Jurkat, Clone E6-1 (cell line): Measurements from ENCODE around the gene PIAS1. TPM values are rescaled to one million over a fixed set of nuclear protein-coding genes. Genes with fewer than 3 reads are reported as not detected.
"Not testable (repeated sequence)": the region's sequence is repeated elsewhere in the genome, so short reads cannot be mapped to it uniquely, and the experiment has no call there.

Experiments
- DNase-seq: peaks from one replicate; pipeline ENCODE4 v3.0.0-alpha.2; 2011; ENCODE audit warnings: low read depth, low spot score
- H3K4me3 ChIP-seq: 2 replicates; pipeline ENCODE4 v1.5.1; 2011; ENCODE audit warnings: mild to moderate bottlenecking, low read length, control low read depth, moderate library complexity
- polyA plus RNA-seq: library from polyadenylated mRNA; unstranded; fragments of >200 nt; gene quantifications from one replicate; pipeline ENCODE4 v1.2.1, GENCODE V29; 2012; ENCODE audit warnings: missing spikeins; ENCODE audit not compliant: insufficient read length, insufficient read depth

Gene PIAS1
- polyA plus RNA-seq: 47.0 TPM

DNA sequence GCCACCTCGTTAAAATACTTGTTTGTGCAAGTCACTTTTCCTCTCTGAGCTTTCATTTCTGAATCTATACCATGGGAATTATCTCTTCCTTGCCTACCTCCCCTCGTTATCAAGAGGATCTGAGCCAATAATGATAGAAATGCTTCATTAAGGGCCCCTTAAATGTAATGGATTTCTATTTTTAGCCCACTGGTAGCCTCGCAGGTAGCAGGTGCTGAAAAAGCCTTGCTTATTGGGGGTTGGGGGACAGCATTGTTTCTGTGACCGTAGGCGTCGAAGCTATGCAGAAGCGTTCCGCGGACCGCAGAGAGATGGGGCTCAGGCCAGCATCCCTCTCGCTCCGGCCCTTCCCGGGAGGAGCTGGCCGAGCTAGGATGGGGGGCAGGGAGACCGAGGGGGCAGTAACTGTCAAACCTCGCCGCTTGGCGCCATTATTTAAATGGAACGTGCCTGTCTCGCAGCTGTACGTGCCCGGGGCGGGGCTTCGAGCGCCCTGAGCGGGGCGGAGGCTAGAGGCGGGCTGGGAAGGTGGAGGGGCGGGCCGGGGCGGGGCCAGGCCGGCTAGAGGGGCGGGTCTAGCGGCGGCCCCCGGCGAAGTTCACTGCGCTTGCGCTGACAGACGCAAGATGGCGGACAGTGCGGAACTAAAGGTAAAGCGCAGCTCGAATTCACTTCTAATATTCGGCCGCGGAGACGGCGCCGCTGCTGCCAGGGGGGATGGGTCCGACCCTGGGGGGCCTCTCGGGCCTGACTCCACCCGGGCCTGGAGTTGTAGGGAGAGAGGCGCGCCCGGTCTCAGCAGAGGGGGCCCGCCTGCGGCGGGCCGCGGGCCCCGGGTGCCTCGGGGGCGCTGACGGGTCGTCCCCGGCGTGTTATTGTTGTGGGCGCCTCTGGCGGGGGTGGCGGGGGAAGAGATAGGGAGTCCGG is at the start of gene PIAS1:
PIAS1 (plus strand) TSS at position 615 of the 927 bp plus-strand sequence; CDS start at position 627, 12 bp downstream.
- peak within 1 kb of the TSS; percentile 86 for H3K4me3 ChIP-seq
- peak; percentile 83 for DNase-seq

- not testable (repeated sequence) for H3K4me3 ChIP-seq
Observed at GRCh38 chr15:68007642-68008041, 46.5 kb upstream of the PIAS1 start.

GRCh38 chr15:68010361-68011153 is 43.6 kb upstream of the PIAS1 start:
- H3K4me3 ChIP-seq: no peak overlapping the region
- DNase-seq: no peak

More at GRCh38 chr15:68007642-68008041, 46.5 kb upstream of the PIAS1 start:
- DNase-seq: not testable (repeated sequence)

DNA sequence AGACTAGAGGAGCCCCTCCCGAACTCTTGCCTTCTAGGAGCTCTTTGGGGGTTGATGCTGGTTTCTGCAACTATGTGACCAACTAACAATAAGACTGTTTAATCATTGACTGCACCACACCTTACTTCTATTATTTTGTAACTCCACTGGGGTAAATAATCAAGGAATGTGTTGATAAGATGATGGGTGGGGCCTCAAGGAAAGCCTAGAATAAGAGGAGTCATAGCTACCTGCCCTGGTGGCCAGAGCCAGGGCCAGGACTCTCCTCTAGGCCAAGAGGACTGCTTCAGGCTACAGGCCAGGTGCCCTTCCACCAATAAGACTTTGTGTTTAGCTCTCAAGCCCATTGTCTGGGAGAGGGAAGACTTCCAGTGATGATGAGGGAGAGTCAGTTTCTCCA is 41.2 kb upstream of the PIAS1 start:
- no peak overlapping the region for H3K4me3 ChIP-seq
- DNase-seq: no peak

- H3K4me3 ChIP-seq: no peak overlapping the region
- DNase-seq: no peak
Observed at GRCh38 chr15:68014219-68014618, 39.9 kb upstream of the PIAS1 start.

- H3K4me3 ChIP-seq: no peak overlapping the region
- DNase-seq: no peak
Observed at GRCh38 chr15:68015244-68015643, 38.9 kb upstream of the PIAS1 start.

DNA sequence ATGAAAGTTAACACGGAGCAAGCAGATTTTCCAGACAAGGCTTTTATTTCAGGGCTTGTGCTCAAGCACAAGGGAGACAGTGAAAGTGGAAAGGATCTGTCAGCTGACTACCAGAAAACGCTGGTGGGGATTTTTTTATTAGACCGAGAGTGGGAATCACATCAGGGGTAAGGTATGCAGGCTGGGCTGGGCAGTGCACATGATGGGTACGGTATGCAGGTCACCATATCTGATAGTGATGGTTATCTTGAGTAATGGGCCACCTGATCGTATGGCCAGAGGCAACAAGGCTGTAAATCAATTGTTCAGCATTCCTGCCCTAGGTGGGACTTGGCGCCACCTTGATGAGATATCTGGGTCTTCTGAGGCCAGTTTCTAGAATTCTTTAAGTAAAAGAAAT is 36.9 kb upstream of the PIAS1 start:
- no peak overlapping the region for H3K4me3 ChIP-seq
- no peak for DNase-seq

- H3K4me3 ChIP-seq: no peak overlapping the region
- no peak for DNase-seq
Observed at GRCh38 chr15:68018797-68019444, 35.2 kb upstream of the PIAS1 start.

DNA sequence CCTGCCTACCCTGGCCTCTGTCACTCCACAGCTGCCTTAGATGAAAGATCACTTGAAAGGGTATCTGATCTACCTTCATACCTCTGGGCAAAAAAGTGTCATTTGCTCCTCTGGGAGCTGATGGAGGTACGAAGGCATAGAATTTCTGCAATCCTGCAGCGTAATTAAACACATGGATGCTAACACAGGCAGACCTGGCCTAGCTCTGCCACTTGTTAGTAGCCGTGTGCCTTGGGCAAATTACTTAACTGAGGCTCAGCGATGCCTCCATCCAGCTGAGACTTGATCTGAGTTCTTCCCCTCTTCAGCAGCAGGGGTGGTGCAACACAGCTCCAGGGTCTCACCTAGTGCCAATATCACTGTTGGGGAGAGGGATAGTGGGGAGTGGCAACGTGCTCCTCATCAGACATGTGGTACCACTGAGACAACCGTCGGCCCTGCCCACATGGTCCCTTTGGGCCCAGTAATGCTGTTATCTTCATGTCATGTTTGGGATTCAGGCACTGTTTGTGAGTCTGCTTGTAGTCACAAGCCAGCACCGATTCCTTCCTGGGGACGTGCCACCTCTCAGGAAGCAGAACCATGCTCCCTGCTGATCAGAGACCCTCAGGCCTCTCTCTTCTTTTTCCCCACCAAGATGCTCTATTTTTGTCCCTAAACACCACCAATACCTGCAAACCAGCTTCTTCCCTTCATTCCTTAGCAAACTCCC is 34.1 kb upstream of the PIAS1 start:
- no peak overlapping the region for H3K4me3 ChIP-seq
- no peak for DNase-seq

DNA sequence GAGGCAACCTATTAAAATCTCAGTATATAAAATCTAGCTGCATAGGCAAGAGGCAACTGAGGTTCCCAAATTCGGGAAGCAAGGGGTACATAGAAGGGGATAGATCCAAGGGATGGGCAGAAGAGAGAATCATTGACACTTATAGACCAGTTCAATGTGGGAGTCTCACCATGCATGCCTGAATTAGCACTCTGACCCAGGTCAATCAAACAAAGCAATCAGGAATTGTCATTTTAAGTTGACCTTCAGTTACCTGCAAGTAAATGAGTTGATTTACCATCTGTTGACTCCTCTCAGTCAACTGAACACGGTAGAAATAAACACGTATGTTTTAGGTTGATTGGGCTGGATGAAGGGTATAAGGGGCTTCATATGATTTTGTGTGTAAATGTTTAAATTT is 33.4 kb upstream of the PIAS1 start:
- no peak for DNase-seq
- no peak overlapping the region for H3K4me3 ChIP-seq

- H3K4me3 ChIP-seq: no peak overlapping the region
- DNase-seq: no peak
Observed at GRCh38 chr15:68022061-68022460, 32.1 kb upstream of the PIAS1 start.

GRCh38 chr15:68023307-68024101 is 30.6 kb upstream of the PIAS1 start:
- DNase-seq: no peak
- H3K4me3 ChIP-seq: no peak overlapping the region

- DNase-seq: no peak
- no peak overlapping the region for H3K4me3 ChIP-seq
Observed at GRCh38 chr15:68025835-68026424, 28.2 kb upstream of the PIAS1 start.

GRCh38 chr15:68027388-68027787 is 26.7 kb upstream of the PIAS1 start:
- no peak overlapping the region for H3K4me3 ChIP-seq

GRCh38 chr15:68028137-68028887 is 25.8 kb upstream of the PIAS1 start:
- no peak for DNase-seq
- no peak overlapping the region for H3K4me3 ChIP-seq

More at GRCh38 chr15:68027388-68027787, 26.7 kb upstream of the PIAS1 start:
- no peak for DNase-seq

DNA sequence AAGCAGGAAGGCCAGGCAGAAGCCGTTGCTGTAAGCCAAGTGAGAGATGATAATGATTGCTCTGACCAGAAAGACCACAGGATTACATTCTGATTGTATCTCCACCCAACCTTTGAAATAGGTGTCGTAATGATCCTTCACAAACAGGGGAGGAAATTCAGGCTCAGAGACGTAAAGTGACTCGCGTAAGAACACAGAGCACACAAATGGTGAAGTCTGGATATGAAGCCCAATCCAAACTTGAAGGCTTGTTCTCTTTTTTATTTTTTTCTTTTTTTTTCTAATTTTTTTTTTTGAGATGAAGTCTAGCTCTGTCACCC is 25.3 kb upstream of the PIAS1 start:
- no peak overlapping the region for H3K4me3 ChIP-seq
- DNase-seq: peak; percentile 32

DNA sequence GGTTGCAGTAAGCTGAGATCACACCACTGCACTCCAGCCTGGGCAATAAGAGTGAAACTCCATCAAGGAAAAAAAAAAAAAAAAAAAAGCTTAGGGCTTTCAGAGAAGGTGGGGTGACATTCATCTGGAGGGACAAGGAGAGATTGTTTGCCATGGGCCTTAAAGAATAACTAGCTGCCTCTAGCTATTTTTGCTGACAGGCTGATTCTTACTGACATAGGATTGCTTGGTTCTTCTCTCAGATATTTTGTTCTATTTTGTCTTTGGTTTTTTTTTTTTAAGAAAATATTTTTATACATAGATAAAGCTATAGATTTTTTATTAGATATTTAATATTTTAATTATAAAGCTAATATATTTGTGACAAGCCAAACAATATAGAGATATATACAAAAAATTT is 24.2 kb upstream of the PIAS1 start:
- DNase-seq: no peak
- H3K4me3 ChIP-seq: no peak overlapping the region
